Measurements from ENCODE around the gene AP2A2. TPM values are rescaled to one million over a fixed set of nuclear protein-coding genes. Genes with fewer than 3 reads are reported as not detected.

Gene AP2A2
- total RNA-seq, 2 experiments from 2014 or later, result 24.9 to 43.0 TPM

DNA sequence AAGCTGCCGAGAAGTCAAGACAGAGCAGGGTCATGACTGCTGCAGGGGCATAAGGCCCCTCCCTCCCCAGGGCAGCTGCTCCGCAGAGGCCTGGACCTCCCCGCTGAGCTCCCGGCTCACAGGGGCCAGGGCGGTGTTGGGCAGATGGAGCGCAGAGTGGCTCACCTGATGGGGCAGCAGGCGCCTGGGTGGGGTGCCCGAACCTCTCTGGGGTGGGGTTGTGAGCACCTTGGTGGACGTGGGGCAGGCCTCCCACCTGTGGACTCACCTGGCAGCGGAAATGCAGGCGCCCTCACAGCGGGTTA lies 87.9 kb downstream of the AP2A2 start:
- peaks cover 11% of the 10 kb centered on the region; the same call in 1 of the 2 replicates for H3K36me3 ChIP-seq (ENCODE audit: insufficient read depth, low read length)
- no TSS peak for BruUV-seq (replicated peaks)
- H3K9me3 ChIP-seq (ENCODE audit: low read length), result no peaks in the 10 kb centered on the region
- no peak overlapping the region for H2AFZ ChIP-seq (ENCODE audit: low read length)
- H3K9me2 ChIP-seq (ENCODE audit: insufficient read depth, low read length), result no peaks in the 10 kb centered on the region
- no peak for DNase-seq (ENCODE audit: low spot score)
- H3K27ac ChIP-seq (ENCODE audit: low read depth, low read length, poor library complexity, severe bottlenecking), result no peak overlapping the region
- TF ChIP-seq, protein P1, sequence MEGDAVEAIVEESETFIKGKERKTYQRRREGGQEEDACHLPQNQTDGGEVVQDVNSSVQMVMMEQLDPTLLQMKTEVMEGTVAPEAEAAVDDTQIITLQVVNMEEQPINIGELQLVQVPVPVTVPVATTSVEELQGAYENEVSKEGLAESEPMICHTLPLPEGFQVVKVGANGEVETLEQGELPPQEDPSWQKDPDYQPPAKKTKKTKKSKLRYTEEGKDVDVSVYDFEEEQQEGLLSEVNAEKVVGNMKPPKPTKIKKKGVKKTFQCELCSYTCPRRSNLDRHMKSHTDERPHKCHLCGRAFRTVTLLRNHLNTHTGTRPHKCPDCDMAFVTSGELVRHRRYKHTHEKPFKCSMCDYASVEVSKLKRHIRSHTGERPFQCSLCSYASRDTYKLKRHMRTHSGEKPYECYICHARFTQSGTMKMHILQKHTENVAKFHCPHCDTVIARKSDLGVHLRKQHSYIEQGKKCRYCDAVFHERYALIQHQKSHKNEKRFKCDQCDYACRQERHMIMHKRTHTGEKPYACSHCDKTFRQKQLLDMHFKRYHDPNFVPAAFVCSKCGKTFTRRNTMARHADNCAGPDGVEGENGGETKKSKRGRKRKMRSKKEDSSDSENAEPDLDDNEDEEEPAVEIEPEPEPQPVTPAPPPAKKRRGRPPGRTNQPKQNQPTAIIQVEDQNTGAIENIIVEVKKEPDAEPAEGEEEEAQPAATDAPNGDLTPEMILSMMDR (conservative IDR thresholded peaks at IDR 0.05; ENCODE audit: low read length), result no peak
- no peak for TF ChIP-seq EZH2phosphoT487 (IDR thresholded peaks at IDR 0.05; ENCODE audit: borderline replicate concordance, low read depth, low read length)
- no peak overlapping the region for H3K4me2 ChIP-seq (ENCODE audit: low read length)
- H3K79me2 ChIP-seq (ENCODE audit: insufficient read depth, low read depth, low read length), result no peaks in the 10 kb centered on the region
- H3K4me3 ChIP-seq (ENCODE audit: low read depth, low read length, poor library complexity, severe bottlenecking), result no peak overlapping the region
- intact Hi-C loops (cut with micrococcal nuclease; ENCODE audit: unreplicated experiment), result no loop called here
- ChIA-PET CTCF (ENCODE audit: unreplicated experiment) (no interaction called here), POLR2A (no interaction called here)
- no peaks in the 10 kb centered on the region for H4K20me1 ChIP-seq (ENCODE audit: insufficient read depth, low read length)
- no peaks in the 10 kb centered on the region for H3K4me1 ChIP-seq (ENCODE audit: insufficient read depth, low read length, poor library complexity, severe bottlenecking)

DNA sequence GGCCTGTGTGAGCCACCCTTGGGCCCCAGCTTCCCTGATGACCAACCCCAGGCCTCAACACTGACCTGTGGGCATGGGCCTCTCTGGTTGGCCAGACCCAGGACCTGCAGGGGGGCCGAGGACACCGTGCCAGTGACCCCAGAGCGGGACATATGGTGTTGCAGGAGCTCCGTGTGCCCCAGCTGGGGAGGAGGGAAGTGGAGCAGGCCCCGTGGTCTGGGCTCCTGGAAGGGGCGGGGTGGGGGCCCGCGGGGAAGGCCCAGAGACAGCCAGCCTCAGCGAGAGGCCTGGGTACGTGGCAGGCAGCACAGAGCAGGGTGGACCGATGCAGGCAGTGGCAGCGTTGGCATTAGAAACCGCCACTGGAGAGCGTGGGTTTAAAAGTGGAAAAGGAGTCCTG lies 88.6 kb downstream of the AP2A2 start:
- no peaks in the 10 kb centered on the region for H4K20me1 ChIP-seq (ENCODE audit: insufficient read depth, low read length)
- no peak overlapping the region for H3K4me3 ChIP-seq (ENCODE audit: low read depth, low read length, poor library complexity, severe bottlenecking)
- DNase-seq (ENCODE audit: low spot score), result no peak
- H3K27ac ChIP-seq (ENCODE audit: low read depth, low read length, poor library complexity, severe bottlenecking), result no peak overlapping the region
- BruUV-seq (replicated peaks), result no TSS peak
- no peak overlapping the region for H3K4me2 ChIP-seq (ENCODE audit: low read length)
- ChIA-PET POLR2A (no interaction called here), CTCF (ENCODE audit: unreplicated experiment) (no interaction called here)
- H3K36me3 ChIP-seq (ENCODE audit: insufficient read depth, low read length), result peaks cover 11% of the 10 kb centered on the region; the same call in 1 of the 2 replicates
- H3K79me2 ChIP-seq (ENCODE audit: insufficient read depth, low read depth, low read length), result no peaks in the 10 kb centered on the region
- no peaks in the 10 kb centered on the region for H3K9me2 ChIP-seq (ENCODE audit: insufficient read depth, low read length)
- TF ChIP-seq, protein P1 (conservative IDR thresholded peaks at IDR 0.05; ENCODE audit: low read length), result no peak
- TF ChIP-seq EZH2phosphoT487 (IDR thresholded peaks at IDR 0.05; ENCODE audit: borderline replicate concordance, low read depth, low read length), result no peak
- no peaks in the 10 kb centered on the region for H3K4me1 ChIP-seq (ENCODE audit: insufficient read depth, low read length, poor library complexity, severe bottlenecking)
- no peaks in the 10 kb centered on the region for H3K9me3 ChIP-seq (ENCODE audit: low read length)
- no peak overlapping the region for H2AFZ ChIP-seq (ENCODE audit: low read length)
- intact Hi-C loops (cut with micrococcal nuclease; ENCODE audit: unreplicated experiment), result no loop called here

DNA sequence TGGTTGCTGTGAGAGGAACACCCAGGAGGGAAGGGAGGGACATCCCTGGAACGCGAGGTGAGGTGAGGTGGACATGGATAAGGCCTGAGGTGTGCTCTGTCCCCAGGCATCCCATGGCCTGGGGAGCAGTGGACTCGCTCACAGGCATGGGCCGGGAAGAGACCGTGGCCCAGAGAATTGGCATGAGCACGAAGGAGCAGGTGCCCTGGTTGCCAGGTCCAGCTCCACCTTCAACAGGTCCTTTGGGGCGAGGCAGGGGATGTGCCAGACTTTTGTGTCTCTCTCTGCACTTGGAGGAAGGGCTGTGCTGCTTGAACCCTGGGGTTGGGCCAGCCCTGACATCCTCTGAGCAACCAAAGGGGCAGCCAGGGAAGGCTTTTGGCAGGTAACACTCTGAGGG lies 89.4 kb downstream of the AP2A2 start:
- Histone ChIP-seq H3K79me2 (ENCODE audit: insufficient read depth, low read depth, low read length) (no peaks in the 10 kb centered on the region), H3K9me3 (ENCODE audit: low read length) (no peaks in the 10 kb centered on the region), H3K9me2 (ENCODE audit: insufficient read depth, low read length) (no peaks in the 10 kb centered on the region), H4K20me1 (ENCODE audit: insufficient read depth, low read length) (no peaks in the 10 kb centered on the region), H3K27ac (ENCODE audit: low read depth, low read length, poor library complexity, severe bottlenecking) (no peak overlapping the region), H3K4me3 (ENCODE audit: low read depth, low read length, poor library complexity, severe bottlenecking) (no peak overlapping the region), H3K4me1 (ENCODE audit: insufficient read depth, low read length, poor library complexity, severe bottlenecking) (no peaks in the 10 kb centered on the region), H2AFZ (ENCODE audit: low read length) (no peak overlapping the region), H3K4me2 (ENCODE audit: low read length) (no peak overlapping the region), H3K36me3 (ENCODE audit: insufficient read depth, low read length) (0 out of 2 replicates have a peak, but pooled peaks cover 6% of the 10 kb centered on the region)
- ChIA-PET POLR2A (no interaction called here), CTCF (ENCODE audit: unreplicated experiment) (no interaction called here)
- intact Hi-C loops (cut with micrococcal nuclease; ENCODE audit: unreplicated experiment), result no loop called here
- BruUV-seq (replicated peaks), result no TSS peak
- TF ChIP-seq, protein P1 (conservative IDR thresholded peaks at IDR 0.05; ENCODE audit: low read length), result no peak
- no peak for TF ChIP-seq EZH2phosphoT487 (IDR thresholded peaks at IDR 0.05; ENCODE audit: borderline replicate concordance, low read depth, low read length)
- no peak for DNase-seq (ENCODE audit: low spot score)

Data from OCI-LY7 (cell line).